ENCODE results near the gene VPS13D. TPM values are rescaled to one million over a fixed set of nuclear protein-coding genes. Genes with fewer than 3 reads are reported as not detected.

Gene VPS13D
- total and polyA plus RNA-seq, 5 experiments from 2014 or later = 5.3 to 64.9 (median 7.5) TPM

GRCh38 chr1:12486401-12487005 lies 256.7 kb downstream of the VPS13D start:
- Mint-ChIP-seq H3K9me3 (no peaks in the 10 kb centered on the region), H3K27me3 (no peaks in the 10 kb centered on the region), H3K4me3 (no peak overlapping the region), H3K36me3 (peaks cover 5 to 29% (median 23%) of the 10 kb centered on the region in 3 donors), H3K4me1 (peaks cover 10 to 30% (median 15%) of the 10 kb centered on the region in 4 donors), H3K27ac (peak overlapping the region in 3 of 10 donors; percentile 10 to 19 (median 19))
- POLR2A ChIA-PET = interaction anchor here (1.1 kb wide), 1 partner anchor 19 kb away, joined by 3 read pairs; no protein-coding TSS in a partner anchor
- DNase-seq (no peak), ATAC-seq (no peak)

- Mint-ChIP-seq H3K27ac (peak overlapping the region in 1 of 10 donors; percentile 21), H3K4me3 (no peak overlapping the region), H3K27me3 (no peaks in the 10 kb centered on the region), H3K9me3 (no peaks in the 10 kb centered on the region), H3K36me3 (peaks cover 5 to 34% (median 25%) of the 10 kb centered on the region in 3 donors), H3K4me1 (peaks cover 6 to 22% (median 8%) of the 10 kb centered on the region in 4 donors)
- DNase-seq (no peak), ATAC-seq (no peak)
- POLR2A ChIA-PET = interaction anchor here (1.1 to 1.2 kb wide), 2 partner anchors 11 to 18 kb away, joined by 3 to 4 read pairs; no protein-coding TSS in a partner anchor
These were observed 257.7 kb downstream of the VPS13D start for GRCh38 chr1:12487520-12487919.

DNA sequence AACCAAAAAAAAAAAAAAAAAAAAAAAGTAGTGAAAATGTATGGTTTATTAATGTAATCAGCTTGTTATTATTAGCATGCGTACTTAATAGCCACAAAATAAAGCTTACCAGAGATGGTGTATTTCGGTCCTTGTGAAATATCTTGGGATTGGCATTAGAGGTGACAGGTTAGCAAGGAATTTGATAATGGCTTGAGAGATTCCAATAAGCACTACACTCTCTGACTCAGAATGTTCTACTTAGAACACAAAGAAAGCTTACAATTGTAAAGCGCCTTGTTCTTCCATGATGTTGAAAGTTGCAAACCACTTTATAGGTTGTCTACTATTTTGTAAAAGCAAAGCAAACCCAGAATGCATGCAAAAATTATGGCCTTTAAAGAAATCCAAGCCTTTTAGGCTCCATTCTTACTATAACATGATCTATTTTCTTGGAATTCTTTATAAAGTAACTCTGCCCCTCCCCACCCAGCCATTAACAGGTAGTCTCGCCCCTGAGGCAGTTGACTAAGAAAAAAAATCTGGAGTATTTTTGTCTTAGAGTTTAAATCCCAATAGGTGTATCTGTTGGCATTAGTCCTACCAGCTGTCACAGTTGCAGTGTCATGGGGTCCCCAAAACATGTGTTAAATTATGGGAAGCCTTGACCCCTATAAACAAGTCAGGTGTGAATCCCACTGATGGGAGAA lies 259.0 kb downstream of the VPS13D start:
- POLR2A ChIA-PET = interaction anchor here (0.6 to 1.2 kb wide), 3 partner anchors 12 to 18 kb away, joined by 3 to 4 read pairs (median 4); no protein-coding TSS in a partner anchor
- no peak overlapping the region for H3K4me3 Mint-ChIP-seq
- ATAC-seq (no peak), DNase-seq (no peak)
- no peaks in the 10 kb centered on the region for H3K27me3 Mint-ChIP-seq
- no peak overlapping the region for H3K27ac Mint-ChIP-seq
- peaks cover 5 to 40% (median 29%) of the 10 kb centered on the region in 3 donors for H3K36me3 Mint-ChIP-seq
- no peaks in the 10 kb centered on the region for H3K9me3 Mint-ChIP-seq
- H3K4me1 Mint-ChIP-seq = peaks cover 3 to 22% (median 9%) of the 10 kb centered on the region in 4 donors

- POLR2A ChIA-PET = interaction anchor here (1.2 to 1.3 kb wide), 3 partner anchors 20 to 65 kb away, joined by 3 to 4 read pairs (median 3); no protein-coding TSS in a partner anchor
- H3K9me3 Mint-ChIP-seq = no peaks in the 10 kb centered on the region
- peaks cover 6 to 19% (median 7%) of the 10 kb centered on the region in 4 donors for H3K4me1 Mint-ChIP-seq
- DNase-seq = no peak
- H3K27me3 Mint-ChIP-seq = no peaks in the 10 kb centered on the region
- peaks cover 0 to 36% (median 28%) of the 10 kb centered on the region in 3 donors for H3K36me3 Mint-ChIP-seq
- H3K27ac Mint-ChIP-seq = no peak overlapping the region
- no peak for ATAC-seq
- H3K4me3 Mint-ChIP-seq = no peak overlapping the region
These were observed 260.8 kb downstream of the VPS13D start for GRCh38 chr1:12490532-12491142.

- Mint-ChIP-seq H3K4me3 (no peak overlapping the region), H3K36me3 (peaks cover 0 to 31% (median 22%) of the 10 kb centered on the region in 3 donors), H3K27me3 (no peaks in the 10 kb centered on the region), H3K27ac (no peak overlapping the region), H3K4me1 (peaks cover 0 to 22% (median 12%) of the 10 kb centered on the region in 4 donors), H3K9me3 (no peaks in the 10 kb centered on the region)
- POLR2A ChIA-PET = interaction anchor here (0.9 kb wide), 1 partner anchor 11 kb away, joined by 5 read pairs; no protein-coding TSS in a partner anchor
- no peak for DNase-seq
- ATAC-seq = no peak
These were observed 261.8 kb downstream of the VPS13D start for GRCh38 chr1:12491656-12492055.

DNA sequence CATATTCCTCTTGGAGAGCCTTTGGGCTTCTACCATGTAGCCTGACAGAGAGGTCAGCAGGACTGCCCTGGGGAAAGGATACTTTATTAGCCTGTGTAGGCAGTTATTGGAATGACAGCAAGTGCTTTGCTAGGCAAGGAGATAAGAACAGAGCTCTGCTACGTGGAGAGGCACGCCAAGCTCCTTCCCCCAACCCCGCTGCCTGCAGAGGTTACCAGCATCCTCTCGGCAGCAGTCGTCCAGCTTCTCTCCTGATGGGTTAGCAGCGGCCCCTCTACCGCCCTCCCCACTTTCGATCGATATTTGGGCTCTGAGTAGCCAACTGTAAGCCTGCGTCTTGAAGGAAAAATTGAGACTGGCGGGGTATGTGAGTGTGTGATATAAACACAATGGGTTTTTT lies 265.9 kb downstream of the VPS13D start:
- Mint-ChIP-seq H3K4me1 (peaks cover 6 to 17% (median 11%) of the 10 kb centered on the region in 4 donors), H3K4me3 (peak overlapping the region in 1 of 10 donors; percentile 43), H3K27me3 (no peaks in the 10 kb centered on the region), H3K36me3 (peaks cover 6 to 52% (median 45%) of the 10 kb centered on the region in 3 donors), H3K27ac (peak overlapping the region in 5 of 10 donors; percentile 10 to 62 (median 53)), H3K9me3 (no peaks in the 10 kb centered on the region)
- POLR2A ChIA-PET = interaction anchor here (0.5 to 2.8 kb wide), 4 partner anchors 11 to 21 kb away, joined by 3 to 11 read pairs (median 5); no protein-coding TSS in a partner anchor
- ATAC-seq (no peak), DNase-seq (no peak)

DNA sequence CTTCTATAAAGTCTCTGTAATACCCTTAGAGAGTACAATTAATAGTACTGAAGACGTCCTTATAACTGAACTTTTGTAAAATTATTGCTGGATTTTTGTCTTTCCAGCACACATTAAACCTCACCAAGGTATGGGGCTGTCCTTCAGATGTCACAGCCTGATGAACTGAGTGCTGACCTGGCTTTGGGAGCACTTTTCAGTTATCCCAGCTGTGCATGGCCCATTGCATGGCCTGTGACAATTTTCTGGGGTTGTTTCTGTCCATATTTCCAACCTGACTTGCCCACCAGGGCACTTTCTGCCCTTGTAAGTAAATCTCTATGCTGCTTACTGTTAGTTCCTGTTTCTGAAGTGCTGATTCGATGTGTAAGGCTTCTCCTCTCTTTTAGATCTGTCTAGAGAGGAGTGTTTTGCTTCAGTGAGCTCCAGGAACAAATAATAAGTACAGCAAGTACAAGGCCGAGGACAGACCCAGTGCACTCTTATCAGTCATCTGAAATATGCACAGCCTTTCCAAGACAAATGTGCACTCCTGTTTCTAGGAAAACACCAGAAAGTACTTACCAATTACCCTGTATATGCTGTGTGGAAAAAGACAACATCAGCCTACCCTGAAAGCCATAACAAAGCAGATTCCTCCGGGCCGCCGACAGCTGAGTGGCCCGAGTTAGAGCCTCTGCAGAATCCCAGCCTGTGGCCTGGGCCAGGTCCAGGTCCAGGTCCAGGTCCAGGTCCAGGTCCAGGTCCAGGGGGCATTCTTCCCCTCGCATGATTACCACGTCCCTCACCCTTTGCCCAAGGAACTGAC lies 266.5 kb downstream of the VPS13D start:
- H3K27me3 Mint-ChIP-seq = no peaks in the 10 kb centered on the region
- ATAC-seq = no peak
- peak overlapping the region in 2 of 10 donors; percentile 41 to 43 for H3K4me3 Mint-ChIP-seq
- H3K36me3 Mint-ChIP-seq = peaks cover 6 to 51% (median 39%) of the 10 kb centered on the region in 3 donors
- peaks cover 6 to 17% (median 11%) of the 10 kb centered on the region in 4 donors for H3K4me1 Mint-ChIP-seq
- H3K27ac Mint-ChIP-seq = peak overlapping the region in 7 of 10 donors; percentile 7 to 71 (median 45)
- POLR2A ChIA-PET = interaction anchor here (1.0 to 2.8 kb wide), 3 partner anchors 14 to 22 kb away, joined by 5 to 11 read pairs (median 5); no protein-coding TSS in a partner anchor
- no peak for DNase-seq
- H3K9me3 Mint-ChIP-seq = no peaks in the 10 kb centered on the region

- peaks cover 6 to 48% (median 28%) of the 10 kb centered on the region in 3 donors for H3K36me3 Mint-ChIP-seq
- H3K27ac Mint-ChIP-seq = no peak overlapping the region
- POLR2A ChIA-PET = interaction anchor here (1.0 kb wide), 1 partner anchor 11 kb away, joined by 3 read pairs; no protein-coding TSS in a partner anchor
These were observed 269.9 kb downstream of the VPS13D start for GRCh38 chr1:12499539-12500240.

GRCh38 chr1:12501661-12502060 lies 271.8 kb downstream of the VPS13D start:
- H3K36me3 Mint-ChIP-seq = peaks cover 6 to 55% (median 32%) of the 10 kb centered on the region in 3 donors
- peak overlapping the region in 3 of 10 donors; percentile 49 to 90 (median 79) for H3K27ac Mint-ChIP-seq
- no peak overlapping the region for H3K4me3 Mint-ChIP-seq
- no peaks in the 10 kb centered on the region for H3K27me3 Mint-ChIP-seq
- H3K9me3 Mint-ChIP-seq = no peaks in the 10 kb centered on the region
- POLR2A ChIA-PET = interaction anchor here (1.6 to 1.8 kb wide), 2 partner anchors 8 to 10 kb away, joined by 4 to 5 read pairs; no protein-coding TSS in a partner anchor
- ATAC-seq (no peak), DNase-seq (peak in 1 of 10 donors; percentile 19)
- peaks cover 6 to 30% (median 18%) of the 10 kb centered on the region in 4 donors for H3K4me1 Mint-ChIP-seq

More at GRCh38 chr1:12499539-12500240, 269.9 kb downstream of the VPS13D start:
- H3K9me3 Mint-ChIP-seq = no peaks in the 10 kb centered on the region
- no peaks in the 10 kb centered on the region for H3K27me3 Mint-ChIP-seq
- no peak overlapping the region for H3K4me3 Mint-ChIP-seq
- ATAC-seq (no peak), DNase-seq (no peak)
- H3K4me1 Mint-ChIP-seq = peaks cover 9 to 23% (median 18%) of the 10 kb centered on the region in 4 donors

GRCh38 chr1:12502336-12503109 lies 272.7 kb downstream of the VPS13D start:
- Mint-ChIP-seq H3K27ac (peak overlapping the region in 6 of 10 donors; percentile 9 to 90 (median 66)), H3K27me3 (no peaks in the 10 kb centered on the region), H3K9me3 (no peaks in the 10 kb centered on the region), H3K36me3 (peaks cover 1 to 52% (median 25%) of the 10 kb centered on the region in 3 donors), H3K4me1 (peaks cover 5 to 23% (median 17%) of the 10 kb centered on the region in 4 donors), H3K4me3 (no peak overlapping the region)
- POLR2A ChIA-PET = interaction anchor here (1.6 to 1.8 kb wide), 3 partner anchors 8 to 11 kb away, joined by 4 to 5 read pairs (median 5); no protein-coding TSS in a partner anchor
- DNase-seq (peak in 1 of 10 donors; percentile 37), ATAC-seq (no peak)
